H1 (cell line): ENCODE measurements around the gene CREBBP. TPM values are rescaled to one million over a fixed set of nuclear protein-coding genes. Genes with fewer than 3 reads are reported as not detected.

Experiments used
- BCL11A ChIP-seq, 2 experiments: IDR thresholded peaks; one replicate each; pipeline ENCODE4 v1.6.1; 2011; ENCODE audit warnings: low read depth in 2 of 2, low read length in 2 of 2, mild to moderate bottlenecking in 2 of 2
- GABPA ChIP-seq: IDR thresholded peaks from 2 replicates; pipeline ENCODE4 v1.6.1; 2011; ENCODE audit warnings: mild to moderate bottlenecking, low read length, moderate library complexity, borderline replicate concordance; ENCODE audit not compliant: insufficient read depth
- RNF2 ChIP-seq: fragments of 200-900, 300-1000 bp; sonication (generic); IDR thresholded peaks from 2 replicates; pipeline ENCODE4 v1.7.1; 2016; ENCODE audit warnings: borderline replicate concordance, low read depth, mild to moderate bottlenecking, antibody characterized with exemption, low read length; ENCODE audit not compliant: poor library complexity, severe bottlenecking; ENCODE audit errors: missing control alignments
- USF2 ChIP-seq: IDR thresholded peaks from 2 replicates; pipeline ENCODE4 v1.6.1; 2011; ENCODE audit warnings: low read length, improper control_type of control experiment
- YY1 ChIP-seq: IDR thresholded peaks from 2 replicates; pipeline ENCODE4 v1.6.1; 2011; ENCODE audit warnings: low read depth, mild to moderate bottlenecking, low read length
- polyA plus RNA-seq, 7 experiments: library from polyadenylated mRNA; depleted of rRNA in 3 of 7; stranded (reverse) in 5 of 7; unstranded in 2 of 7; fragments of >200 nt in 5 of 7; fragments of 200-250 nt in 2 of 7; gene quantifications; 1 replicate in 5 of 7; 2 replicates in 1 of 7; 4 replicates in 1 of 7; pipeline versions ENCODE4 v1.2.1 to v1.2.3, GENCODE V29; 2011 to 2013; ENCODE audit warnings: missing spikeins in 2 of 7, mixed read lengths in 2 of 7
- total RNA-seq: library from RNA; stranded (reverse); fragmentation: NEBNext Ultra II Directional; extraction: Animal tissue kit (Norgen Biotek cat#: 25700); gene quantifications from 2 replicates; pipeline ENCODE4 v1.2.1, GENCODE V29; 2021

CREBBP gene
- total and polyA plus RNA-seq, 2 of the 8 experiments (the other 6 are each of a cell fraction or from before 2014, with no cell fraction given) = 10.0 to 60.1 TPM

- TF ChIP-seq USF2 = no peak
- TF ChIP-seq RNF2 = no peak
- no peak for TF ChIP-seq YY1
- no peak for TF ChIP-seq BCL11A (IDR thresholded peaks at IDR 0.05; ENCODE audit: low read depth in 2 of 2, low read length in 2 of 2)
- no peak for TF ChIP-seq GABPA
Measured at GRCh38 chr16:3712861-3713372, 167.6 kb downstream of the CREBBP start (continued).
